Measurements from ENCODE around the gene TIMELESS. TPM values are rescaled to one million over a fixed set of nuclear protein-coding genes. Genes with fewer than 3 reads are reported as not detected.

The TIMELESS gene
- 10.7 and 17.3 TPM in 2 replicates for total RNA-seq

GRCh38 chr12:56448860-56449621 lies at the start of gene TIMELESS:
Gene TIMELESS (minus strand): TSS chr12:56449426. CDS start chr12:56434170, 15,256 bp downstream.

GRCh38 chr12:56488041-56488955 lies 39.1 kb upstream of the TIMELESS start, which contains the start of gene GLS2:
Gene GLS2 (minus strand): TSS chr12:56488161. CDS start chr12:56488118, 43 bp downstream.

GRCh38 chr12:56468216-56469006 lies 19.2 kb upstream of the TIMELESS start, which contains the start of gene SPRYD4:
Gene SPRYD4 (plus strand): TSS chr12:56468578. CDS start chr12:56468592, 14 bp downstream.

GRCh38 chr12:56454557-56454956 lies 5.3 kb upstream of the TIMELESS start, which contains the start of gene MIP:
Gene MIP (minus strand): TSS chr12:56454657. CDS start chr12:56454613, 44 bp downstream.

Other genes with a start within 250 kb of the TIMELESS start
- gene RNF41, start 227.5 kb downstream of the TIMELESS start, total RNA-seq: 121 and 157 TPM in 2 replicates
- gene NABP2, start 225.1 kb downstream of the TIMELESS start, total RNA-seq: 28.3 and 31.5 TPM in 2 replicates
- gene SLC39A5, start 219.4 kb downstream of the TIMELESS start, total RNA-seq: not detected in 2 replicates
- gene ANKRD52, start 191.0 kb downstream of the TIMELESS start, total RNA-seq: 9.3 and 13.0 TPM in 2 replicates
- gene COQ10A, start 182.5 kb downstream of the TIMELESS start, total RNA-seq: 9.1 and 13.2 TPM in 2 replicates
- gene CS, start 149.1 kb downstream of the TIMELESS start, total RNA-seq: 122 and 135 TPM in 2 replicates
- 143 and 145 TPM in 2 replicates for gene CNPY2, start 133.4 kb downstream of the TIMELESS start, total RNA-seq
- gene PAN2, start 115.4 kb downstream of the TIMELESS start, total RNA-seq: 4.9 and 14.9 TPM in 2 replicates
- gene IL23A, start 110.5 kb downstream of the TIMELESS start, total RNA-seq: 0.32 TPM in 1 of 2 replicates, not detected in the other
- gene STAT2, start 89.3 kb downstream of the TIMELESS start, total RNA-seq: 83.2 and 175 TPM in 2 replicates
- not detected in 2 replicates for gene APOF, start 86.6 kb downstream of the TIMELESS start, total RNA-seq
- gene MIP, start 5.2 kb upstream of the TIMELESS start, total RNA-seq: not detected in 2 replicates
- gene SPRYD4, start 19.2 kb upstream of the TIMELESS start, total RNA-seq: 1.3 and 2.1 TPM in 2 replicates
- gene GLS2, start 38.7 kb upstream of the TIMELESS start, total RNA-seq: not detected in 2 replicates
- 11.7 and 20.7 TPM in 2 replicates for gene RBMS2, start 72.4 kb upstream of the TIMELESS start, total RNA-seq
- gene BAZ2A, start 180.9 kb upstream of the TIMELESS start, total RNA-seq: 15.0 and 15.3 TPM in 2 replicates
- gene ATP5F1B, start 196.6 kb upstream of the TIMELESS start, total RNA-seq: 567 and 603 TPM in 2 replicates
- gene PTGES3, start 238.9 kb upstream of the TIMELESS start, total RNA-seq: 86.4 and 116 TPM in 2 replicates